ENCODE measurements around the gene EXOC3L1.

EXOC3L1 gene

GRCh38 chr16:67144943-67145342 is 45.0 kb downstream of the EXOC3L1 start:
- no peak for DNase-seq

GRCh38 chr16:67142342-67142741 is 47.6 kb downstream of the EXOC3L1 start:
- DNase-seq: no peak

GRCh38 chr16:67141391-67141790 is 48.5 kb downstream of the EXOC3L1 start:
- no peak for DNase-seq

GRCh38 chr16:67137605-67138004 is 52.3 kb downstream of the EXOC3L1 start:
- no peak for DNase-seq

Data from CD4-positive, alpha-beta T cell treated with Interferon alpha-2 for 1 hour (primary cell).